ENCODE data around the gene MMD.
"Not testable (repeated sequence)": the region's sequence is repeated elsewhere in the genome, so short reads cannot be mapped to it uniquely, and the experiment has no call there.

MMD gene

DNA sequence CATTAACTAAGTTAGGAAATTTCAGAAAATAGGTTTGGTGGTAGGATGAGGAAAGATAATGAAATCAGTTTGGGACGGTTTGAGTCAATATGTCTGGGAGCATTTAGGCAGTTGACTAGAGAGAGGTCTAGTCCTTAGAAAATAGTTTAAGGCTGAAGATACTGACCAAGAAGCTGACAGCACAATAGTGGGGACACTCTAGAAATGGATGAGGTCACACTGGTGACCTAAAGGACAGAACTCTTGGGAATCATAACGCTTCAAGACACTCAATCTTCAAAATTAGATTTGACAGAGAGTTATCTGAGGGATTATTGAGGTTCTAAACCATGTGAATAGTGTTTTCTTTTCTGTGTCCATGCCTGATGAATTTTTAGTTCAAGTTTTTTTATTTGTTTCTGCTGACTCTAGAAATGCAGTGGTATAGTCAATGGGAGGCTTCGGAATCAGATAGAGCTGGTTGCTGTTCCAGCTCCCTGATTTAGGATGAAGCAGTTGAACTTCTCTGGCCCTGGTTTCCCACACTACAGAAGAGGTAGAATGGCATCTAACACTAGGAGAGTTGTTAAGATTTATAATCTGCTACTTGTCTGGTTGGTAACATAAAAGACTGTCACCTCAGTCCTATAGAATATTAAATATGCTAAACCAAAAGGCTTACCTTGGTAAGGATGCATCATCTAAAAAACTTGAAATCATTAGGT is 29.7 kb downstream of the MMD start:
- no peak for DNase-seq (ENCODE audit: low read depth)

DNA sequence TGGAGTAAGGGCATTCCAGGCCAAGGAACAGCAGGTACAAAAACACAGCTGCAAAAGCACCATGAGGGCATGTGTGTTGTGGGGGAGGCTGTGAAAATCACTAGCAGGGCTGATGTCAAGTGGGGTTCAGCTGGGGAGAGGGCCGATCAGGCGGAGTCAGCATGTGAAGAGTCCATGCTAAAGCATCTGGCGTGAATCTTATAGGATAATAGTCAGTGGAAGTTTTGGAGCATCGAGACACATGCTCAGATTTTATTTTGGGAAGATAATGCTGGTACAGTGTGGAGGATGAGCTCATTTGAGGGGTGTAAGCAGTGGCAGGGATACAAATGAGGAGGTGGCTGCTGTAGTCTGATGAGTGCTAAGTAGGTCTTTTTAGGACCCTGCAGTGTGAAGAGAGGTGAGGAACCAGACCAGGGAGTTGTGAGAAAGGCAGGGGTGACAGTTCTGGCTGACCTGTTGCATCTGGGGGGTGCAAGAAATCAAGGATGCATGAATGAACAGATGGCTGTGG is 30.3 kb downstream of the MMD start:
- no peak for DNase-seq (ENCODE audit: low read depth)

DNA sequence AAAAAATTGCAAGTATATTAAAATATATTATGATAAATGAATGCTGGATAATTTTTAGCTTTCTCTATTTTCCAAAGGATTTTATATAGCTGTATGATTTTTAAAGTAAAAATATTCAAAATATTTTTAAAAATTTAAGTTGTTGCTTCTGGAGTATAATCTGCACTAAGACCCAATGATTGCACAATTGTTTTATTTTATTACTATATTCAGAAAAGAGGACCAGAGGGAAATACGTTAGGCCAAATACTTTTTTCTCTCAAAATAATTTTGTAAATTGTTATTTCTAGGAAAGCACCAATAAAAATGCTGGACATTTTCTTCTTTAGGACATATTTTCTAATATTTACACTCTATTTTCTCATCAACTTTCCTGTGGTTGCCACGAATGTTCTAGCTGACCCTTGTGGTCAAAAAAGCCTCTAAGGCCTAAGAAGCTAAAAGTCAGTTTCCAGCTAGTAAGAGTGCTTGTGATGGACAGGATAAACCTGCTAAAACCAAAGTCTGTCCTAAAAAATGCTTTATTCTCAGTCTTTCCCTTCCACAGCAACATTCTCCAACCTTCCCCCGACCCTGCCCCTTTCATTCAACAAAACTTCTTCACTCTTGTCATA is 31.2 kb downstream of the MMD start:
- no peak for DNase-seq (ENCODE audit: low read depth)

DNA sequence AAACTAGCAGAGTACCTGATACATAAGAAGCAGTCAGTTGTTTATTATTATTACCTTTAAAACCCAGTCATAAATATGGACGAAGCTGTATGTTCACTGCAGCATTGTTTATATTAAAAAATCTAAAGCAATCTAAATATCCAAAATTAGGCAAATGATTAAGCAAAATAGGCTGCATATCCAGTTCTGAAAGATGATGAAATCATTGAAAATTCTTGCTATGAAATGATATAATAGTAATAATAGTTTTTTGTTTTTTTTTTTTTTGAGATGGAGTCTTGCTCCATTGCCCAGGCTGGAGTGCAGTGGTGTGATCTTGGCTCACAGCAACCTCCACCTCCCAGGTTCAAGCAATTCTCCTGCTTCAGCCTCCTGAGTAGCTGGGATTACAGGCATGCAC is 31.9 kb downstream of the MMD start:
- DNase-seq (ENCODE audit: low read depth) = not testable (repeated sequence)

DNA sequence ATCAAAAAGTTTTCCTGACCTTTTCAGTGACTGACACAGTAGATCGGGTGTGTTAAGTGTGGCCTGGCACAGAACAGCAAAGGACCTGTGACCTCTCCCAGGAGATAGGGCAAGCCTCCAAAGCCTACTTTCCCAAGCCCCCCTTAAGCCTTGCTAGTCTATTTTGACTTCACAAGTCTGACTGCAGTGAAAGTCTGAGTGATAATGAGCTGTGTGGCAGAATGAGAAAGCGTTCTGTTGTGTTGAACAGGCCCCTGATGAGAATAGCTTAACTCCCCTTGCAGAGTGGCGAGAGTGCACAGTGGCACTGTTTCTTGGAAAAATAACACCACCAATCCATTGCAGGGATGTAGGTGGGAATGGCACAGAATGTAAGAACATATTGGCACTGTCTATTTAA is 32.8 kb downstream of the MMD start:
- no peak for DNase-seq (ENCODE audit: low read depth)

DNA sequence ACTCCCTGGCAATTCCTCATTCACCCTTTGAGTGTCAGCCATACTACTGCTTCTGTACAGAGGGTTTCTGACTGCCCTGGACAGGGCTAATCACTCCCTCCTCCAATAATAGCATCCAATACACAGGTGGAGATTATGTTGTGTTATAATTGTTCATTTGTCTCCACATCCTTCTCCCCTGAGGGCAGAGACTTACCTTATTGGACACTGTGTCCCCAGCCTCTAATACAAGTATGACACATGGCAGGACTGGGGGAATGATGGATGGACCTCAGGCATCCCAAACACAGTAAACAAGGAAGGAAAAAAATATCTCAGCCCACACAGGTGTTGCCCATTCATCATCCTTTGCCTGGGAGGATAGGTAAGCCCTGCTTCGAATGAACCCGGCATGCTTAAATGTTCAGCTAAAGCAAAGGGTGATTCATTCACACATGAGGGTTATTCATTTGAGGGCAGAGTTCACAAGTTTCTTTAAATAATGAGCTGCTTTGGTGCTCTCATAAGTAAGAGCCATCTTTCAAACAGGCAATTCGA is 34.8 kb downstream of the MMD start:
- no peak for DNase-seq (ENCODE audit: low read depth)

DNA sequence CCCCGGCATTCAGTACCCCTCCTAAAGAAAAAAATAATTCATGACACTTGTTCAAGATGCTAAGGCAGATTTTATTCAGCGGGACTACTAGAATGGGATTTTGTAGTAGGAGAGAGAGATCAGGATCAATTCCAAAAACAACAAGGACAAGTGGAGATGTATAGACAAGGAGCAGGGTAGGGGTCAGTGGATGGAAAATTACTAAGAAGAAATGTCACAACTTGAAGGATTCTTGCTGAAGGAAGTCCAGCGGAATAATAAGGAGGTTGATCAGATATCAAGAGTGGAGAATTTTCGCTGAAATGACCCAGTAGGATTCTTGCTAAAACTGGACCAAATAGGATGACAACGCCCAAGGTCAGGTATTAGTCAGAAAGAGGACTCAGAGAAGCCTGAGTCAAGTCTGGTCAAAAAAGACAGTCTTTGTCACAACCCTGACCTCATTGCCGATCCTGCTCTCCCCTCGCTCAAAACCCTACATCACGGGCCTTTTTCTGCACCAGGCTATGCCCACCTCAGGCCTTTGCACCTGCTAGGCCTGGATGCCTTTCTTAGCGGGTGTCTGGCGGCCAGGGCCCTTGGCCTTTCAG is 36.9 kb downstream of the MMD start:
- no peak for DNase-seq (ENCODE audit: low read depth)

DNA sequence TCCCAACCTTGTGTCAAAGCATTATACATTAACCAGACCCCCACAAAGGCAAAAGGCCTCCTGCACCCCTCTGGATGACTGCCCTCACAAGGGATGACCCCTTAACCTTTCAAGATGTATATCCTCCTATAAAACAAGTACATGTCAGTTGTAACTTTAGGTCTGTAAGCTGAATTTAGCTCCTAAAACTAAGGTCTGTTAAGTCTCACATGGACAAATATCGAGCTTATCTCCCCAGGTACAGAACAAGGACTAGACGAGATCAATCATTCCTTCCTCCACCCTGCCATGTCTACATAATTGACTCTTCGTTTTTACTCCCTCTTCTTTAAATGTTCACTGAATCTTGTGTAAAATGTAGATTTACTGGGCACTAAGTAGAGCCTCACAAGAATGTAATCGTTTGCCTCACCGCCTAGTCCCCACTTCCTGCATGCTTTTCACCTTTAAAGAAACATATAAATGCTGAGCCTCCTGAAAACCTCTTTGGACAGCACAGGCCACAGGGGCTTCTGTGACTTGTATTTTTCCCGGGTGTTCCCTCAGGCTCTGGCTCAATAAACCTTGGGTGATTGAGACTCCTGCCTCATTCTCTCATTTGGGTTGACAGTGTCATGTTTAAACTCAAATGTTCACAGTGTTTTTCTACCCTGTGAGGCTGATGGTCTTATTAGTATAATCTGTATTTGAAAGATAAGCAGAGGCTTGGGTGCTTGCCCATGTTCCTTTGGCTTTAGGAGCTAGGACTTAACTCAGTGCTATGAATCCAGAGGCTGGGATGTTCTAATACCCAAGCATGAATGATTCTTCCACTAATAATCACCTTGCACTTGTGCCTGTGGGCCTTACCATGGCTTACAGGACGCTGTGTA is 37.6 kb downstream of the MMD start:
- DNase-seq (ENCODE audit: low read depth) = no peak

DNA sequence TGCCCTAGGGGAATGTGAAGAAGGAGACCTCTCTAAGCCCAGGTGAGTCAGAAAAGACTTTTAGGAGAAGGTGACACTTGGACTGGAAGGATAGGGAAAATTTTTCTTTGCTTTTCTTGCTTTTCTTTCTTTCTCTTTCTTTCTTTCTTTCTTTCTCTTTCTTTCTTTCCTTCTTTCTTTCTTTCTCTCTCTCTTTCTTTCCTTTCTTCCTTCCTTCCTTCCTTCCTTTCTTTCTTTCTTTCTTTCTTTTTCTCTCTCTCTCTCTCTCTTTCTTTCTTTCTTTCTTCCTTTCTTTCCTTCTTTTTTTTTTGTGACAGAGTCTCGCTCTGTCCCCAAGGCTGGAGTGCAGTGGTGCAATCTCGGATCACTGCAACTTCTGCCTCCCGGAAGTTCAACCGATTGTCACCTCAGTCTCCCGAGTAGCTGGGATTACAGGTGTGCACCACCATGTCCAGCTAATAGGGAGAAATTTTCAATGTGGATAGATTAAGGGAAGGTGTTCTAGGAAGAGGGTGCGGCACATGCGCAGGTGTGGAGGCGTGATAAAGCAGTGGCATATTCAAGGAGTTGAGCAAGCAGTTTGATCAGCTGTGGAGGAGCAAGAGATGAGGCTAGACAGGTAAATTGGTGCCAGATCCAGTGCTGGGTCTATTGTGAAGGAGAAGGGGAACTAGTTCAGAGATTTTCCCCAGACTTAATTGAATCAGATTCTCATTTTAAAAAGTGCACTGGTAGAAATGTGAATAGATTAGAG is 40.4 kb downstream of the MMD start:
- DNase-seq (ENCODE audit: low read depth) = no peak

DNA sequence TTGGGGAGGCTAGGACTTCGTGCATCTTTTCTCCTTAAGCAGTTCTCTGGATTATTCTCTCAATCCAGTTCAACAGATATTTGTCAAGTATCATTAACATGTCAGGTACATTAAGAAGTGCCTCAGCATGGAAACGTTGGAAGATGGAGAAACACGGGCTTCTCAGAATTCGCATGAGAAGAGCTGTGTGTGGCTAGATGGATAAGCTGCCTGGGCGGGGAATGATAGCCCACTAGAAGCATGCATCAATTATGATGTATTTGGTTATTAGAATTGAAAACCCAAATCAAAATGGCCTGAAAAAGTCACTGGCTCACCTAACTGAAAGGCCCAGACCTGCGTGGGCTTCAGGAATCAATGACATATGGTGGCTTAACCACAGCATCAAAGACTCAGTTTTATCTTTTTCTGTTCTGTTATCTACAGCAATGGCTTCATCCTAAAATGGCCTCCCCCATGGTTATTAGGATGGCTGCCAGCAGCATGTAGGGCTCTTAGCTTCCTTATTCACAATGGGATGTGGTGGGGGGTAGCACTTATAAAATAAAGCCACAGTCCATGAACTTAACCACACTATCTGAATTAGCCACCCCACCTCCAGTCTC is 43.9 kb downstream of the MMD start:
- no peak for DNase-seq (ENCODE audit: low read depth)

DNA sequence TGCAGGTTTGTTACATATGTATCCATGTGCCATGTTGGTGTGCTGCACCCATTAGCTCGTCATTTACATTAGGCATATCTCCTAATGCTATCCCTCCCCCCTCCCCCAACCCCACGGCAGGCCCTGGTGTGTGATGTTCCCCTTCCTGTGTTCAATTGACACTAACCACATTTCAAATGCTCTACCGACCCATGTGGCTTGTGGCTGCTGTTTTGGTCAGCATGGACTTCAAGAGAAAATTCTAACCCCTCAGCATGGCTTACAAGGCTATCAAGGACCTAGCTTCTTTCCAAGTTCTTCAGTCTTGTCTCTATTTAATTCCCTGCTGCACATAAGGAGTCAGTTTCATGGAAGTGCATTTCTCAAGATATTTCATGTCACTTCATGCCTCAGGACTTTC is 52.9 kb downstream of the MMD start:
- no peak for DNase-seq (ENCODE audit: low read depth)

DNA sequence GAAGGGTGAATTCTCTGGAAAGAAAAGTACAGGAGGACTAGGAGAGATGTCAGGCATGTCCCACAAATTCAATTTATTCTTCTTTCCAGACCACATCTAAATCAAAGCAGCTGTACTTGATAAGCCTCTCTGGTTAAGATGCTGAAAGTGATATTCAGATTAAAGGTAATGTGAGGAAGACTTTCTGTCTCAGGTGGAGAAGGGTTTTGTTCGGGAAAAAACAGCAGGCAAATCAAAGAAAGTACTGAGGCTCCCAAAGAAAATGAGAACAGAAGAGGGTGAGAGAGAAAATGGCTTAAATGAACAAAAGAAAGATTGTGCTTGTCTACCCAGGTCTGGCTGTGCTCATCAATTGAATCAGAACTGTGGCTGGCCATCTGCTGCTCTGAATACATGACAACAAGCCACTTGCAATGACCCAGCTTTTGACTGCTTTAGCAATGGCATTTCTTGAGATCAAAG is 55.6 kb downstream of the MMD start:
- DNase-seq (ENCODE audit: low read depth) = no peak

DNA sequence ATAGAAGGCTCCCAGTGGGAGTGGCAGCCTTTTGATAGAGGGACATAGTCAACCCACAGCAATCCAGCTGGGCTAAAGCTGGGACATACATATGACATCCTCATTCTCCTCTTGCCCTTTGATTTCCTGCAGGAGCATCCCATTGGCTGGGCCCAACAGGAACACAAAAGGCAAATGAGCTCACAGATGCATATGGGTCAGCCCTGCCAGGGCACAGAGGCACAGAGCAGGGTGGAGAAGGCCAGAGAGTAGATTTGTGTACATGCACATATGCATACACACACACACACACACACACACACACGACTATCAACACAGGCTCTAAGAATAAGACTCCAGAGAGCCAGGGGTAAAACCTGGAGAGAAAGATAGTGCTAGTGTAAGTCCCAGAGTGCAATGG is 58.6 kb downstream of the MMD start:
- DNase-seq (ENCODE audit: low read depth) = no peak

DNA sequence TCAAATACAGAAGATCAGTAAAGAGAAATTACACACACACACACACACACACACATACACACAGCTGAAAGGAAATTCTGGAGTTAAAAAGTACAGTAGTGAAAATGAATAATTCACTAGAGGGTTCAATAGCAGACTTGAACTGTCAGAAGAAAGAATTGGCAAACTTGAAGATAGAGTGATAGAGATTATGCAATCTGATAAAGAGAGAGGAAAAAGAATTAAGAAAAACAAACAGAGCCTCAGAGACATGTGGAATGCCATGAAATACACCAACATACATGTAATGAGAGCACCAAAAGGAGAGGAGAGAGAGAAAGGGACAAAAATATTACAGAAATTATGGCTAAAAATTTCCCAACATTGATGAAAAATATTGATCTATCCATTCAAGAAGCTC is 60.7 kb downstream of the MMD start:
- DNase-seq (ENCODE audit: low read depth) = no peak

DNA sequence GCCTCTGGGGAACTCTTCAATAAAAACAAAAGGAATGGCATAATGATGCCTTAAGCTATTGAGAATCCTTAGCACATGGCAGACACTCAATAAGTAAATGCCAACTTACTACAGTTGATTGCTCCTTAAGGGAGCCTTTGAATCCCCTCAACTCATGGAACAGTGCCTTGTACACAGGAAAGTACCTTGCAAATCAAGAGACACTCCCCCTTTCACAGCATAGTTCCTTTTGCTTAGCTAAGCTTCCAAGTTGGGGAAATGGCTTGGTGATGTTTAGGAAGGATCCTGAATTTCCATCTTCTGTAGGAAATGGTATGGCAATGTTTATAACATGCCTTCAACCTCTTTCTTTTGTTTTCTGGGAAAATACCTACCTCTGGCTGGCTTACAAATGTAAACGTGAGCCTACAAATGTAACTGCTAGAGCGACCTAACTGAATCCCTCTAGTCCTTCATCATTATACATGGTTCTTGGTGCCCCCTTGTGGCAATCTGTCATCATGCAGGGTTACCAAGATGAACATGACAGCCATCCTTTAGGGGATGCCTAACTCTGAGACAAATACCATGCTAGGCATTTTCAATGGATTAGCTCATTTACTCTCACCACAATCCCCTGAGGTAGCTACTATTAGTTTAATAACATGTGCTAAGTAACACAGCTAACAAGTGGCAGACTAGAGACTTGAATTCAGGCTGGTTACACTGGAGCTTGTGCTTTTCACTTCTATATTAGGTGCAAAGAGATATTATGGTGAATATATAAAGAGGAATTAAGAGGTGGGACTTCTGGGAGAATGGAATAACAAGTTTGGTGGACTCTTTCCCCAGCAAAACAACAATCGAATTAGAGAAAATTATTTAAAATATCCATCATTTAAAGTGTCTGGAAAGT is 65.0 kb downstream of the MMD start:
- peak; percentile 24 for DNase-seq (ENCODE audit: low read depth)

DNA sequence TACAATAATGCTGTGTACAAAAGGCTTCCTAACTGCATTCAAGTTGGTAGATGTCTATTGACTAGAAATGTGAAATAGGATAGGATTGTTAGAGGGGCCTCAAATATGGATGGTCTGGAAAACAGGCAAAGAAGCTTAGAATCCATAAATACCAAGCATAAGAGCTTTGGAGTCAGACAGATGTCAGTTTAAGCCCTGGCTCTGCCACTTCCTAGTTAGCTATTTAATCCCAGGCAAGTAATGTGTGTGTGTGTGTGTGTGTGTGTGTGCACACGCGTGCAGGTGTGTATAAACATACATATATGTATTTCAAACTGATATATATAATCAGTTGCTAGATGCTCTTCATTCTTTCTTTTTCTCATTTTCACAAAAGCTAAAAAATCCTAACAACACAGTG is 66.7 kb downstream of the MMD start:
- no peak for DNase-seq (ENCODE audit: low read depth)

DNA sequence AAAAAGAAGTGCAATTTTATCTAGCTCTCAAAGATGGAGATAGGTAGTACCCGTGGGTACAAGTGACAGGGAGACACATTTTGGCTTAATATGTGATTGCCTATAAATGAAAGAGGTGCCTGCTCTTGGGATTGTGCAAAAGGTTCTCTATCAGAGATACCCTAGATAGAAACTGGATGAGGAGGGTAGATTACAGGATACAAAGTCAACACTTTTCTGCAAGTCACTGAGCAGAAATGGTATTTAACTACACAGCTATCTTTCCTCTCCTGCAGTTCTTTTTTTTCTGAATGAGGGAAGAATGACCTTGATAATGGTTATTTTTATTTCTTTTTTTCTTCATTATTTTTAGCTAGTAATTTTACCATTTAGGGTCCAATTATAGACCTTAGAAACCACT is 67.6 kb downstream of the MMD start:
- DNase-seq (ENCODE audit: low read depth) = no peak

DNA sequence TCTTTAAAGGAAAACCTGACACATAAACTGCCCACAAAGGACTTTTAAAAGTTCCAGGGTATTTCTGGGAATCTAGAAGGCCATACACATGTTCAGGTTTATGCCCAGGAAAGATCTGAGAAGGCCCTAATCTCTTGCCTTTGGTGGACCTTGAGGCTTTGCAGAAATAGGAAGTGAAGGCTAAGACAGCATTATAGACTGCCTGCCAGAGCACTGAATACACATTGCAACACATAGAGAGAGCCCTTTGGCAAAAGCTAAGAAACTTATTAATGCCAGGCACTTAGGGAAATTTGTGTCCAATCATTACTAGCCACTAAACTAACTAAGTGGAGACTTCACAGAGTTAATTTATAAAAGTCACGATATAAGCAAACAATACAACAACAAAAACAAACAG is 70.4 kb downstream of the MMD start:
- DNase-seq (ENCODE audit: low read depth) = no peak

DNA sequence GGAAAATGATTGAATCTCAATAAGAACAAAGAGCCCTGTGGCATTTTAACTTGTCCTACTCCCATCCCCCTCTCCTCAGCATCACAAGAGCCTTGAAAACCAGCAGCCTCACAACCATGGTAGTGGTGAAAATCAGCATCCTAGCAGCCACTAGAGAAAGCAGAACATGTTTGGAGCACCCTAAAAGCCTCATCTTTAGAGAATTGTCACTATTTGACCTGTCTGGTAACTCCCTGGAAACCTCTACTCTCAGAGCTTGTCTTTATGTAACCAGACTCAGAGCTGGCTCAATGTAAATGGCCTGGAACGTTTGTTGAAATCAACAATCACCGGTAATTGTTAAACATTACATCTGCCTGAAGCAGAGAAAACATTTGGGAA is 70.8 kb downstream of the MMD start:
- no peak for DNase-seq (ENCODE audit: low read depth)

DNA sequence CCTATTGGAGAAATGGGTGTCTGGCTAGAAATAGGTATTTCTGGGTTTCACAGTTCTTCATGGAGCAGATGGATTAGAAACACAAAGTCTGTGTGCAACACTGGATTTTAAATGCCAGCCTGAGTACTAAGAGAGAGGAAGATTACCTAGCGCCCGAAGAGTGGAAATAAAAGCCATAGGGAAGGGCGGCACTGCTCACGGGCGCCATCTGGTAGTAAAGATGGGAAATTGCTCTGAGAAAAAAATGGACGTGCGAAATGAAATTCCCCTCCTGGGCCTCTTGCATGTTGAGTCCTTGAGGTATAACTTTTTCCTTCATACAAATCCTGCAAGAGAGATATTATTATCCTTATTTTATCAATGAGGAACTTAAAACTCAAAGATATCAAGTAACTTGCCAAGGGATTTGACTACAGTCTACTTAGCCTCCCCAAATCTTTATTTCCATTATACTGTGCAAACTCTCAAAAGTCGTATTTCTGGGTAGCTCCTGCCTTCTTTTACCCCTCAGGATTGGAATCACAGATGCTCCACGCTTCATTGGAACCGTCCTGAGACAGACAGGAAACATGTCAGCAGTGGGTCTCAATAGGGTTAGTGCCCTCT is 72.8 kb downstream of the MMD start:
- DNase-seq (ENCODE audit: low read depth) = peak; percentile 12
